GM12878 (cell line): ENCODE measurements around the gene DMKN. TPM values are rescaled to one million over a fixed set of nuclear protein-coding genes. Genes with fewer than 3 reads are reported as not detected.

Experiments used
- ATAC-seq: fragments of 200-7000 bp; cut with Tn5 transposase; 3 replicates; pipeline ENCODE4 v1.9.1; 2020; ENCODE audit warnings: mild to moderate bottlenecking, moderate library complexity
- BruUV-seq: library from RNA; stranded (reverse); fragments of 400-500 nt; replicated peaks from 2 replicates; lab custom pipeline; 2021; lab: Mats Ljungman, UMichigan
- CTCF ChIA-PET: fragments of 300-600 bp; sonication (Branson Sonifier 250); formaldehyde crosslinking; extraction: SDS; loops from one replicate; lab custom pipeline; 2021; ENCODE audit warnings: inconsistent platforms; lab: Yijun Ruan, JAX
- POLR2A ChIA-PET: fragments of 350-600 bp; formaldehyde crosslinking; extraction: SDS; loops from one replicate; lab custom pipeline; 2021; ENCODE audit warnings: inconsistent platforms; lab: Charles Lee
- RAD21 ChIA-PET: fragments of 300-600 bp; sonication (Branson Sonifier 250); formaldehyde crosslinking; loops from one replicate; lab custom pipeline; 2023; ENCODE audit warnings: antibody characterized with exemption; ENCODE audit not compliant: unreplicated experiment; lab: Charles Lee
- SMC1A ChIA-PET: fragments of 300-600 bp; sonication (Branson Sonifier 250); formaldehyde crosslinking; loops from one replicate; lab custom pipeline; 2023; ENCODE audit not compliant: unreplicated experiment, uncharacterized antibody; lab: Charles Lee
- DNase-seq: peaks from one replicate; pipeline ENCODE4 v3.0.0-alpha.2; 2011; ENCODE audit warnings: low read depth, low spot score
- FAIRE-seq: peaks from 3 replicates; lab custom pipeline; 2011; peaks lifted over from hg19 to GRCh38; lab: Jason Lieb, UNC
- H2AFZ ChIP-seq: 2 replicates; pipeline ENCODE4 v1.6.0; 2011; ENCODE audit warnings: low read depth, low read length, control low read depth; ENCODE audit not compliant: control insufficient read depth
- H3K27ac ChIP-seq: 2 replicates; pipeline ENCODE4 v1.5.1; 2011; ENCODE audit warnings: control low read depth; ENCODE audit not compliant: control insufficient read depth, insufficient read depth
- H3K27me3 ChIP-seq, 2 experiments: replicated peaks in 1 of 2; 2 replicates each; pipeline versions ENCODE4 v1.6.0 to v1.6.1; 2011; ENCODE audit warnings: low read length in 1 of 2; ENCODE audit not compliant: control insufficient read depth in 2 of 2, insufficient read depth in 2 of 2
- H3K36me3 ChIP-seq, 2 experiments: 2 replicates each; pipeline ENCODE4 v1.5.1; 2011; ENCODE audit warnings: low read length in 1 of 2; ENCODE audit not compliant: control insufficient read depth in 2 of 2, insufficient read depth in 2 of 2
- H3K4me1 ChIP-seq: 2 replicates; pipeline ENCODE4 v1.6.1; 2011; ENCODE audit warnings: mild to moderate bottlenecking, low read length, moderate library complexity, mixed read lengths; ENCODE audit not compliant: control insufficient read depth, insufficient read depth
- H3K4me2 ChIP-seq: 2 replicates; pipeline ENCODE4 v1.6.0; 2011; ENCODE audit warnings: control low read depth; ENCODE audit not compliant: control insufficient read depth, insufficient read depth
- H3K4me3 ChIP-seq: fragments of 200-600 bp; sonication (generic); 2 replicates; pipeline ENCODE4 v1.5.1; 2016
- H3K79me2 ChIP-seq: 2 replicates; pipeline ENCODE4 v1.6.0; 2011; ENCODE audit warnings: low read length; ENCODE audit not compliant: control insufficient read depth, insufficient read depth
- H3K9ac ChIP-seq: 2 replicates; pipeline ENCODE4 v1.8.0; 2011; ENCODE audit warnings: low read length, control low read depth, mixed read lengths; ENCODE audit not compliant: control insufficient read depth, insufficient read depth
- H3K9me3 ChIP-seq: replicated peaks from 3 replicates; pipeline ENCODE4 v1.5.1; 2011; ENCODE audit warnings: mild to moderate bottlenecking, low read length; ENCODE audit not compliant: control insufficient read depth, insufficient read depth
- H4K20me1 ChIP-seq: 2 replicates; pipeline ENCODE4 v1.6.0; 2011; ENCODE audit not compliant: control insufficient read depth, insufficient read depth
- EZH2 ChIP-seq: IDR thresholded peaks from 2 replicates; pipeline ENCODE4 v1.6.1; 2012; ENCODE audit warnings: low read depth, mild to moderate bottlenecking, control low read depth, inconsistent platforms, low read length, borderline replicate concordance; ENCODE audit not compliant: control insufficient read depth
- FOXK2 ChIP-seq: fragments of 450-650 bp; IDR thresholded peaks from 2 replicates; pipeline ENCODE4 v1.6.1; 2017; ENCODE audit warnings: mild to moderate bottlenecking, moderate library complexity
- NFYB ChIP-seq: IDR thresholded peaks from 2 replicates; pipeline ENCODE4 v1.6.1; 2011; ENCODE audit warnings: low read depth, mild to moderate bottlenecking, low read length, improper control_type of control experiment, moderate library complexity; ENCODE audit not compliant: insufficient read depth
- RELA ChIP-seq: fragments of 450-650 bp; IDR thresholded peaks from 2 replicates; pipeline ENCODE4 v1.8.0; 2014; ENCODE audit warnings: borderline replicate concordance; ENCODE audit not compliant: partially characterized antibody
- WRNIP1 ChIP-seq: IDR thresholded peaks from 2 replicates; pipeline ENCODE4 v1.6.1; 2011; ENCODE audit warnings: low read depth, low read length, improper control_type of control experiment, borderline replicate concordance
- ZNF217 ChIP-seq: fragments of 450-650 bp; IDR thresholded peaks from 2 replicates; pipeline ENCODE4 v1.6.1; 2017; ENCODE audit warnings: antibody characterized with exemption, mild to moderate bottlenecking
- WGBS: methylation state at CpG from one replicate; pipeline ENCODE4 v1.1.6; 2016; ENCODE audit warnings: low lambda C conversion rate; ENCODE audit not compliant: insufficient replicate concordance, insufficient coverage; ENCODE audit errors: missing lambda C conversion rate; 5-methylcytosine and 5-hydroxymethylcytosine counted together
- in situ Hi-C: fragments of 300-500 bp; cut with MboI; formaldehyde crosslinking; loops from 9 replicates; pipeline ENCODE4 v1.14.3; 2018; ENCODE audit warnings: mixed read lengths
- intact Hi-C: fragments of 100-400 bp; cut with micrococcal nuclease; formaldehyde crosslinking; loops from one replicate; pipeline ENCODE4 v1.14.2; 2022; ENCODE audit not compliant: unreplicated experiment
- polyA plus RNA-seq, 11 experiments: library from polyadenylated mRNA; depleted of rRNA in 4 of 11; unstranded in 6 of 11; stranded (reverse) in 5 of 11; fragments of >200 nt; fragmentation: Nextera tagmentation in 4 of 11; fragmentation: Illumina TruSeq in 1 of 11; extraction: Ambion mirVana in 4 of 11; extraction: Trizol in 1 of 11; gene quantifications; 1 replicate in 1 of 11; 2 replicates in 10 of 11; pipeline versions ENCODE4 v1.2.1 to v1.2.3, GENCODE V29; 2011 to 2016; ENCODE audit warnings: inconsistent platforms in 2 of 11, missing spikeins in 2 of 11, low read depth in 1 of 11
- total RNA-seq, 4 experiments: library from RNA; depleted of rRNA in 3 of 4; stranded (reverse); fragments of >200 nt in 3 of 4; fragmentation: Illumina TruSeq in 1 of 4; extraction: Trizol in 1 of 4; gene quantifications; 2 replicates each; pipeline versions ENCODE4 v1.2.1 to v1.2.3, GENCODE V29; 2013 to 2021
- TF ChIP-seq, protein P1 (sequence below): fragments of 450-650 bp; formaldehyde crosslinking; IDR thresholded peaks from 2 replicates; pipeline ENCODE4 v1.5.0; 2022; ENCODE audit warnings: mild to moderate bottlenecking, missing genetic modification characterization
- TF ChIP-seq, protein P2 (sequence below): IDR thresholded peaks from 2 replicates; pipeline ENCODE4 v1.6.1; 2011; ENCODE audit warnings: borderline replicate concordance, low read depth, mild to moderate bottlenecking, moderate library complexity, low read length; ENCODE audit not compliant: insufficient read depth, poor library complexity, severe bottlenecking
- TF ChIP-seq, protein P3 (sequence below): IDR thresholded peaks from 2 replicates; pipeline ENCODE4 v1.6.1; 2011; ENCODE audit warnings: mild to moderate bottlenecking, low read depth, low read length, moderate library complexity; ENCODE audit not compliant: insufficient replicate concordance

DMKN gene
- total and polyA plus RNA-seq, 10 of the 15 experiments (the other 5 are each of a cell fraction or from before 2014, with no cell fraction given): 36.4 to 114 (median 58.6) TPM

DNA sequence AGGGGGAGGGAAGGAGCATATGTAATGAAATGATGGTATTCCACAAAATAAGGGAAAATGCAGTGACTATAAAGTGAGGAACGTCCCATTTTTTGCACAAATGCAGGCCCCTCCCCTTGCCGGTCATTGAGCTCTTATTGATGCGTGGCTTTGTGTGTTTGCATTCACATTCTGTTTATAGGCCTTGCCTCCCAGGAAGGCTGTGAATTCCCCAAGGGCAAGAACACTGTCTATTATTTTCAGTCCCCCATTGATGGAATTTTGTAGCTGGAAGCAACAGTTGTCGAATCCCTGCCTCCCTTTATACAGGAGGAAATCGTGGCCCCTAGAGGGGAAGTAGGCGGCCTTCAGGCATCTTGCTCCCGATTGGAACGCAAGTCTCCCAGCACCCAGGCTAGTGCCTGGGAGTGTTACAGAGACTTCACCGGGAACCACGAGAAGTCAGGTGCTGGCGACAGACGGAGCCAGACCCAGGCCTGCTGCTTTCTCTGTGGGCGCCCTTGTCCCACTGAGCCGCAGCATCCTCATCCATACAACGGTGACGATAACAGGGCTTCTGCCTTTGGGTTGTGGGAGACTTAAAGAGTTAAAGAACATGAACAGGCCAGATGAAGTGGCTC lies 7.8 kb upstream of the DMKN start (continued):
- TF ChIP-seq, protein P1, sequence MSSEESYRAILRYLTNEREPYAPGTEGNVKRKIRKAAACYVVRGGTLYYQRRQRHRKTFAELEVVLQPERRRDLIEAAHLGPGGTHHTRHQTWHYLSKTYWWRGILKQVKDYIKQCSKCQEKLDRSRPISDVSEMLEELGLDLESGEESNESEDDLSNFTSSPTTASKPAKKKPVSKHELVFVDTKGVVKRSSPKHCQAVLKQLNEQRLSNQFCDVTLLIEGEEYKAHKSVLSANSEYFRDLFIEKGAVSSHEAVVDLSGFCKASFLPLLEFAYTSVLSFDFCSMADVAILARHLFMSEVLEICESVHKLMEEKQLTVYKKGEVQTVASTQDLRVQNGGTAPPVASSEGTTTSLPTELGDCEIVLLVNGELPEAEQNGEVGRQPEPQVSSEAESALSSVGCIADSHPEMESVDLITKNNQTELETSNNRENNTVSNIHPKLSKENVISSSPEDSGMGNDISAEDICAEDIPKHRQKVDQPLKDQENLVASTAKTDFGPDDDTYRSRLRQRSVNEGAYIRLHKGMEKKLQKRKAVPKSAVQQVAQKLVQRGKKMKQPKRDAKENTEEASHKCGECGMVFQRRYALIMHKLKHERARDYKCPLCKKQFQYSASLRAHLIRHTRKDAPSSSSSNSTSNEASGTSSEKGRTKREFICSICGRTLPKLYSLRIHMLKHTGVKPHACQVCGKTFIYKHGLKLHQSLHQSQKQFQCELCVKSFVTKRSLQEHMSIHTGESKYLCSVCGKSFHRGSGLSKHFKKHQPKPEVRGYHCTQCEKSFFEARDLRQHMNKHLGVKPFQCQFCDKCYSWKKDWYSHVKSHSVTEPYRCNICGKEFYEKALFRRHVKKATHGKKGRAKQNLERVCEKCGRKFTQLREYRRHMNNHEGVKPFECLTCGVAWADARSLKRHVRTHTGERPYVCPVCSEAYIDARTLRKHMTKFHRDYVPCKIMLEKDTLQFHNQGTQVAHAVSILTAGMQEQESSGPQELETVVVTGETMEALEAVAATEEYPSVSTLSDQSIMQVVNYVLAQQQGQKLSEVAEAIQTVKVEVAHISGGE (CRISPR knock-in tag): no peak
- no peak for TF ChIP-seq RELA

DNA sequence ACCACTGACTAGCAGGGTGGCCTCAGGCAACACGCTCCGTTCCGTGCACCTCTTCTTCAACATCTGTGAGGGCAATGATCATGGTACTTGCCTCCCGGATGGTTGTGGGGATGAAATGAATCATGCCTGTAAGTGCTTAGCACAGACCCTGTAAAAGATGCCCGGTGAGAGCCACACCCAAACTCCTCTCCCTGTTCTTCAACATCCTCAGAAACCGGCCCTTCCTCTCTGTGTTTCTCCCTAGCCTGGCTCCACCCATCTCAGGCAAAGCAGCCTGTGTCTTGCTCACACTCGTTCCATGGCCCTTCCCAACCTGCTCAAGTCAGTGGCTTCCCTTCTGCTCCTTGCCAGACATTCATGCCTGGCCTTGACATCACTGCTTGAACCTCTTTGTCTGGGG lies 5.8 kb upstream of the DMKN start:
- no peak overlapping the region for H3K27ac ChIP-seq
- BruUV-seq: no TSS peak
- ATAC-seq (no peak), FAIRE-seq (no peak), DNase-seq (no peak)
- CTCF ChIA-PET: interaction anchor here (0.7 to 2.5 kb wide), 3 partner anchors 9 to 382 kb away, joined by 3 to 9 read pairs (median 3); no protein-coding TSS in a partner anchor
- WGBS: 15% methylated on average over 7 of the region's 7 CpGs
- no peaks in the 10 kb centered on the region for H4K20me1 ChIP-seq
- H3K9me3 ChIP-seq: no peaks in the 10 kb centered on the region
- no peaks in the 10 kb centered on the region; a peak in 1 of 4 replicates for H3K27me3 ChIP-seq
- H3K4me3 ChIP-seq: no peak overlapping the region
- no peak overlapping the region for H3K9ac ChIP-seq
- no peak overlapping the region for H2AFZ ChIP-seq
- no peak overlapping the region for H3K4me2 ChIP-seq
- RAD21 ChIA-PET: no interaction called here
- H3K4me1 ChIP-seq: no peaks in the 10 kb centered on the region
- POLR2A ChIA-PET: no interaction called here
- in situ Hi-C loops: no loop called here
- intact Hi-C loops: no loop called here
- no peaks in the 10 kb centered on the region for H3K79me2 ChIP-seq
- no peaks in the 10 kb centered on the region for H3K36me3 ChIP-seq
- SMC1A ChIA-PET: no interaction called here
- TF ChIP-seq, protein P2, sequence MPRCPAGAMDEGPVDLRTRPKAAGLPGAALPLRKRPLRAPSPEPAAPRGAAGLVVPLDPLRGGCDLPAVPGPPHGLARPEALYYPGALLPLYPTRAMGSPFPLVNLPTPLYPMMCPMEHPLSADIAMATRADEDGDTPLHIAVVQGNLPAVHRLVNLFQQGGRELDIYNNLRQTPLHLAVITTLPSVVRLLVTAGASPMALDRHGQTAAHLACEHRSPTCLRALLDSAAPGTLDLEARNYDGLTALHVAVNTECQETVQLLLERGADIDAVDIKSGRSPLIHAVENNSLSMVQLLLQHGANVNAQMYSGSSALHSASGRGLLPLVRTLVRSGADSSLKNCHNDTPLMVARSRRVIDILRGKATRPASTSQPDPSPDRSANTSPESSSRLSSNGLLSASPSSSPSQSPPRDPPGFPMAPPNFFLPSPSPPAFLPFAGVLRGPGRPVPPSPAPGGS: no peak
- no peak for TF ChIP-seq WRNIP1
- TF ChIP-seq EZH2: no peak
- no peak for TF ChIP-seq ZNF217
- no peak for TF ChIP-seq FOXK2
- TF ChIP-seq, protein P1 (CRISPR knock-in tag): no peak
- no peak for TF ChIP-seq NFYB
- TF ChIP-seq, protein P3, sequence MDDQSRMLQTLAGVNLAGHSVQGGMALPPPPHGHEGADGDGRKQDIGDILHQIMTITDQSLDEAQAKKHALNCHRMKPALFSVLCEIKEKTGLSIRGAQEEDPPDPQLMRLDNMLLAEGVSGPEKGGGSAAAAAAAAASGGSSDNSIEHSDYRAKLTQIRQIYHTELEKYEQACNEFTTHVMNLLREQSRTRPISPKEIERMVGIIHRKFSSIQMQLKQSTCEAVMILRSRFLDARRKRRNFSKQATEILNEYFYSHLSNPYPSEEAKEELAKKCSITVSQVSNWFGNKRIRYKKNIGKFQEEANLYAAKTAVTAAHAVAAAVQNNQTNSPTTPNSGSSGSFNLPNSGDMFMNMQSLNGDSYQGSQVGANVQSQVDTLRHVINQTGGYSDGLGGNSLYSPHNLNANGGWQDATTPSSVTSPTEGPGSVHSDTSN: no peak
